Stimulated activated CD8-positive, alpha-beta memory T cell treated with anti-CD3 and anti-CD28 coated beads, Interleukin-7, amount 100 ng/mL, for 24 hours (primary cell): ENCODE data around the gene CHTF8.
"Not testable (repeated sequence)": the region's sequence is repeated elsewhere in the genome, so short reads cannot be mapped to it uniquely, and the experiment has no call there.

Experiments used
- DNase-seq: peaks from one replicate; pipeline ENCODE4 v3.0.0-alpha.2; 2020; ENCODE audit warnings: low read depth

The CHTF8 gene

GRCh38 chr16:69138608-69139007 is 6.2 kb upstream of the CHTF8 start:
- DNase-seq: no peak

DNA sequence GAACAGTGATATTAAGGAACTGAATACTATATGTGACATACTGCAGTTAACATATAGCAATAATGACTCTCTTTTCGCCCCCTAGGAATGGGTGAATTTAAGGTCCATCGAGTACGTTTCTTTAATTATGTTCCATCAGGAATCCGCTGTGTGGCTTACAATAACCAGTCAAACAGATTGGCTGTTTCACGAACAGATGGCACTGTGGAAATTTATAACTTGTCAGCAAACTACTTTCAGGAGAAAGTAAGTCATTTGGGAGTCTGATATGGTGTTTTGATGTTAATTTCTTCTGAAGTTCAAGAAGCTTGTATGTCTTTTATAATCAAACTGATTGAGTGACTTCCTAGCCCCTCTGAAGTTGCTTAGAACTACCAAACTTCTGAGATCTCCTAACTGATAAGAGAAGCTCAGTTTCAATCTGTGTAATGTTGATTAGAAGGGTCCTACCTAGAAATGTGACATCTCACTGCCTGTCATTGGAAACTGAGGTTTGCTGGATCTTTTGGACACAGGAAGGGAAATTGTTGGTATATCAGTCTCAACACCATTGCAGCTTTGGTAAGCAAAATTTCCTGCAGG is 1.1 kb upstream of the CHTF8 start:
- no peak for DNase-seq

- peak; percentile 58 for DNase-seq
Measured at GRCh38 chr16:69131839-69132423, 457 bp downstream of the CHTF8 start.

DNA sequence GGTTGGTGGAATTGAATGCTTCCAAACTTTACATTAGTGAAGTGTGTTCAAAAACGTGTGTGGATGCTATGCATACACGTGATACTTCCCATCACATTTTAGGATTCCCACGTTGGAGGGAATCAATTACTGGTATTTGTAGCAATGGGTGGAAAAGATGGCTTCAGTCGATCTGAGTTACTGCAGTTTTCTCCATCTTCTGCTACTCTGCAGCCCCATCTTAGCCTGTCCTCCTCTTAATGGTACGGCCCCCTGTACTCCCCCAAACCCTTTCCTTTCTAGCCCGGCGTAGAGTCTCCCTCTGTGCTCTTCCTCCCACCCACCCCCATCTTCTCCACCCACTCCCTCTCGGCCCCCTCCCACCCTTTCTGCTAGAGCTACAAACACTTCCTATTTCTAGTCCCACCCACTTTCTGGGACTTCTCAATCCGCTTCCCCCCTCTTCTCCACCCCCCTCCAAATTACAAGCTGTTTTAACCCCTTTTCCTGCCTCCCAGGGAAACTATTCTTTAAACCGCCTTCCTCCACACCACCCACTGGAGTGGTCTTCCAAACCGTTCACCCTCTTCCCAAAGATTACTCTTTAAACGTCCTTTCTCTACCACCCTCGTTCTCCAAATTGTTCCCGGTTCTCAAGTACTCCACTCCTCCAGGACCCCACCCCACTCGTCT is 1.1 kb downstream of the CHTF8 start:
- no peak for DNase-seq

- DNase-seq: no peak
Measured at GRCh38 chr16:69130461-69130860, 1.9 kb downstream of the CHTF8 start.

- DNase-seq: no peak
Measured at GRCh38 chr16:69127966-69128510, 4.3 kb downstream of the CHTF8 start.

DNA sequence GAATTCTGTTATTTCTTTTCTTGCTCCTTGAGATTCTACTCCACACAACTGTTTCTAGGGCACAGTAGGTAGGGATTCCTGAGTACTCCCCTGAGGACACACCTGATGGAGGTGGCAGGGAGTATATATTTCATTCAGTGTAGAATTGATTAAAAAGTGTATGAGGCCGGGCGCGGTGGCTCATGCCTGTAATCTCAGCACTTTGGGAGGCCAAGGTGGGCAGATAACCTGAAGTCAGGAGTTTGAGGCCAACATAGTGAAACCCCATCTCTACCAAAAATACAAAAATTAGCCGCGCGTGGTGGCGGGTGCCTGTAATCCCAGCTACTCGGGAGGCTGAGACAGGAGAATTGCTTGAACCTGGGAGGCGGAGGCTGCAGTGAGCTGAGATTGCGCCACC is 5.6 kb downstream of the CHTF8 start:
- not testable (repeated sequence) for DNase-seq

DNA sequence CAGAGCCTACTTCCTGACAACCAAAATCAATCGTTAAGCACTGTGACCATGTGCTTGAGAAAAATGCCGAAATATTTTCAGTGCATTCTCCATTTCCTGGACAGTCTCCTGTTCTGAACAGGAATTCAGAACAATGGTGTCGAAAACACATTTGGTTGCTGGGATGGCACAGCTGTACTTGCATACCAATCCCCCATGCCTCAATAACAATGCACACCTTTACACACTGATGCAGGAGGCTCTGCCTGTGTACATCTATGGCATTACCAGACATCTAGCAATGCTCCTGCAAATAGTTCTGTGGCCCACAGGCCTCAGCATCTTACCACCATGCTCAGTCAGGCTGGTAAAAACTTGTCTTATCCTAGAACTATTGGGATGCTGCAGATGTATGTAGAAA is 6.2 kb downstream of the CHTF8 start:
- no peak for DNase-seq

- not testable (repeated sequence) for DNase-seq
Measured at GRCh38 chr16:69124961-69125360, 7.4 kb downstream of the CHTF8 start.

GRCh38 chr16:69124406-69124805 is 8.0 kb downstream of the CHTF8 start:
- not testable (repeated sequence) for DNase-seq

DNA sequence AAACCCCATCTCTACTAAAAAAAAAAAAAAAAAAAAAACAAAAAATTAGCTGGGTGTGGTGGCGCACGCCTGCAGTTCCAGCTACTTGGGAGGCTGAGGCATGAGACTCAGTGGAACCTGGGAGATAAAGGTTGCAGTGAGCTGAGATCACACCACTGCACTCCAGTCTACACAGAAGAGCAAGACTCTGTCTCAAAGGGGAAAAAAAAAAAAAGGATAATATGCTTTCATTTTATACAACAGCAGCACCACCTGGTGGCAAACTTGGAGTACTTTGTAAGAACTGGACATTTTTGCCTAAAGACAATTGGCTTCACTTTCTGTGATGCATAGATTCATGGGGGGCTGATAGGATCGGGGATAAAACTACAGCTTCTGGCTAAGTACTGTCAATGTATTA is 8.5 kb downstream of the CHTF8 start:
- peak; percentile 19 for DNase-seq

- DNase-seq: no peak
Measured at GRCh38 chr16:69120096-69120664, 12.2 kb downstream of the CHTF8 start.

DNA sequence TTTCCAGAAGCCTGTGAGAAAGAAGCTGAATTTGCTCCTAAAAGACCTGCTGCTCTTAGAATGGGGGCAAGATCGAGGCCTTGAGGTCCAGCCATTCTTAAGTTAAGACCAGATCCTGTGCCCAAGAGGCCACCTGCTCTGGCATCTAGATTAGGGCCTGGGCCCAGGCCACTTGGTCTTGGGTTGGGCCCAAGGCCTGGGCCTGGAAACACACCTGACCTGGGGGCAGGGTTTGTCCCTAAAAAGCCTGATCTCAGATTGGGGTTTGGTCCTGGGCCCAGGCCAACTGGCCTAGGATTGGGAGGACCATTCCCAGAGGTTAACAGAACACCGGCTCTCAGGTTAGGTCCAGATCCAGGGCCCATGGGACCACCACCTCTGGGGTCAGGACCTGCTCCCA is 12.9 kb downstream of the CHTF8 start:
- DNase-seq: no peak

DNA sequence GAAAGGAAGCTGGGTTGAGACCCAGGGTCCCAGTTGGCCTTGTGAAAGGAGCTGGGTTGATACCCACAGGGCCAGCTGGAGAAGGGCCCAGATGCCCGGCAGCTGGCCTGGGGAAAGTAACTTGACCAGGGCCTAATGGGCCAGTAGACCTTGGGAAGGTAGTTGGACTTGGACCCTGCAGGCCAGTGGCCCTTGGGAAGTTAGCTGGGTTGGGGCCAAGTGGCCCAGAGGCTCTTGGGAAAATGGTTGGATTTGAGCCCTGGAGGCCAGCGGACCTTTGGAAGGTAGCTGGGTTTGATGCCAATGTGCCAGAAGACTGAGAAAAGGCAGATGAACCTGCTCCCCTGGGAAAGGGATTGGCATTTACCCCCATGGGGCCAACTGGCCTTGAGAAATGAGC is 13.4 kb downstream of the CHTF8 start:
- DNase-seq: no peak

DNA sequence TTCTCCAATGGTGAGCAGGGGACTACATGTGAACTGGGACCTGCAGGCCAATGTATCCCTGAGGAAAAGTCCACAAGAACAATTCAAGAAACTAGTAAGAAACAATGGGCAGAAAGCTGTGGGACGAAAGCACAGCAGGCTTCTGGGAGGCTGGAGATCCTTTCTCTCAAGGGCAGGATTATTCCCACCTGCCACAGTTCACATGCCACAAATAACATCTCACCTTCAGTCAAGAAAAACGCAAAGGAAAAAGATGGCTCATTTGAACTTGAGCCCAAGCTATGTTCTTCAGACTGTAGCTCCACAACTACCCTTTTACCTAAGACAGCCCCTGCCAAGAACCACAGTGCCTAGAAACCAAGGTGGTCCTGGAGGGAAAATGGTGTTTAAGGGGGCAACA is 13.9 kb downstream of the CHTF8 start:
- no peak for DNase-seq

- no peak for DNase-seq
Measured at GRCh38 chr16:69116906-69117305, 15.5 kb downstream of the CHTF8 start.

GRCh38 chr16:69116256-69116875 is 16.0 kb downstream of the CHTF8 start:
- no peak for DNase-seq

DNA sequence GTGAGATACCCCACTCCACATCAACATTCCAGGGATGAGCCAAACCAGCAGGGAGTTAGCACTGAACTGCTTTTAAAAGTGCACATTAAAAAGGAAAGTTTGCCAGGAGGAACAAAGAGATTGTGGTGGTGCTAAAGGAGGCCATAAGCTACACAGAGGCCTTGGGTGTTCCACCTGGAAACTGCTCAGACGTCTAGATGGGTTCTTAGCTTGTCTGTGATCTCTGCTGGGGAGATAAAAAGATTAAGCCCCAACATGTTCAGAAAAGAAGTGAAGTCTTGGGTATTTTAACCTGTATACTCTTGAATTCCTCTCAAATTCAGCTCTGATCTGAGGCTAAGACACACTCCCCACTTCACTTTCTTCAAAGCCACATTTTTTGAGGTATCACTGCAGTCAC is 16.6 kb downstream of the CHTF8 start:
- DNase-seq: no peak

DNA sequence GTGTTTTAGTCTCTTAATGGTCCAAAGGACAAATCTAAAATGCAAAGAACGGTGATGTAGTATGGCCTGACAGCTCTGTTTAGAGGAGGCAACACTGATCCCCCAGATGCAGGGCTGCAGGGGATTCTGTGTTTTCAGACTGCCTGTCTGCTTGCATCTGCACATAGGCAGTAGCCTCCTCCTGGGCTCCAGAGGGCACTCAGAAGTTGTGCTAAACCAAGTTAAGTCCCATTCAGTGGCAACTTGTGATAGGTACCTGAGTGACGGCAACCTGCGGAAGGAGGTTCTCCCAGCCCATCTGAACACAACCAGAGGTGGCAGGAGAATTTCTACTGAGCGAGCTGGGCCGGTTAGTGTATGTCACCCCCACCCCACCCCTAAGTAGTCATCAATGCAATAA is 17.0 kb downstream of the CHTF8 start:
- no peak for DNase-seq

- DNase-seq: no peak
Measured at GRCh38 chr16:69114976-69115355, 17.4 kb downstream of the CHTF8 start.

GRCh38 chr16:69114346-69114975 is 17.9 kb downstream of the CHTF8 start:
- no peak for DNase-seq

DNA sequence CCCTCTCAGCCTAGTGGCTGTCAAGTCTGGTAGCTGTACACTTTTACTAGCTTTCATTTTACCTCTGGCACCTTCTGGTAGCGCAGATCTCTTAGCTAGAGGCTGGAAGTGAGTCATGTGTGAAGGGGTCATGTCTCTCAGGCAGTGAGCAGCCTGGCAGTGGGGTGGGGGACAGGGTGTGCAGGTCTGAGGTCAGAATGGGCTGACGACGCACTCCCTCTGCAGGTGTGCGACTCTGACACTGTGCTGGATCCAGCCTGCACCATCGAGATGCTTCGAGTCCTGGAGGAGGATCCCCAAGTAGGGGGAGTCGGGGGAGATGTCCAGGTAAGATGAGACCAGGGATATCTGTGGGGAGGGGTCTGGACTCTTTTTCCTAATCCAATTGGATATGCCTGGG is 19.2 kb downstream of the CHTF8 start:
- no peak for DNase-seq
